ENCODE data around the gene CACNA2D3.

DNA sequence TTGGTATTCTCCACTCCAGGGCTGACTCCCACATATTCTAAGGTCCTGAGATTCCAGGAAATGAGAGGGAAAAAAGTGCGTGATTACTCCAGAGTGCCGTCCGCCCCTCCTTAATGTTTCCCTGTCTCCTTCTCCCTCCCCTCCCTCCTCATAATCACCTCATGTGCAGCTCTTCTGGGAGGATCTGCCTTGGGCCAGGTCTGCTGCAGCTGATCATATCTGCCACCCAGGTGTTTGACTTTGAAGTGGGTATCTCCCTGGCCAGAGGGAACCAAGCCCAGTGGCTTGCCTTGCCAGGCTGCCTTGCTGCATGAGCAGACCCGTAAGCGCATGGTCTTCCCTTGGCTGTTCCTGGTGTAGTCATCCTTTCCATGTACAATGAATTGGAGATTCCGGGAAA is 833.6 kb downstream of the CACNA2D3 start:
- TF ChIP-seq CTCF (IDR thresholded peaks at IDR 0.05) (no peak), MAX (IDR thresholded peaks at IDR 0.05) (no peak), CHD2 (IDR thresholded peaks at IDR 0.05; ENCODE audit: low read length, partially characterized antibody) (no peak), RAD21 (conservative IDR thresholded peaks at IDR 0.05 in 1 of 2, IDR thresholded peaks at IDR 0.05 in 1 of 2) (no peak), EP300 (IDR thresholded peaks at IDR 0.05) (no peak), ESRRA (IDR thresholded peaks at IDR 0.05; ENCODE audit: borderline replicate concordance, low read length) (no peak), SREBF2 (IDR thresholded peaks at IDR 0.05) (no peak), NPAS2 (CRISPR knock-in tag; IDR thresholded peaks at IDR 0.05; ENCODE audit: borderline replicate concordance) (no peak), POLR2A (IDR thresholded peaks at IDR 0.05; ENCODE audit: low read length) (no peak), REST (IDR thresholded peaks at IDR 0.05) (no peak)
- TF ChIP-seq, protein P1, sequence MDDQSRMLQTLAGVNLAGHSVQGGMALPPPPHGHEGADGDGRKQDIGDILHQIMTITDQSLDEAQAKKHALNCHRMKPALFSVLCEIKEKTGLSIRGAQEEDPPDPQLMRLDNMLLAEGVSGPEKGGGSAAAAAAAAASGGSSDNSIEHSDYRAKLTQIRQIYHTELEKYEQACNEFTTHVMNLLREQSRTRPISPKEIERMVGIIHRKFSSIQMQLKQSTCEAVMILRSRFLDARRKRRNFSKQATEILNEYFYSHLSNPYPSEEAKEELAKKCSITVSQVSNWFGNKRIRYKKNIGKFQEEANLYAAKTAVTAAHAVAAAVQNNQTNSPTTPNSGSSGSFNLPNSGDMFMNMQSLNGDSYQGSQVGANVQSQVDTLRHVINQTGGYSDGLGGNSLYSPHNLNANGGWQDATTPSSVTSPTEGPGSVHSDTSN (IDR thresholded peaks at IDR 0.05): no peak

All from A549 (cell line).